Activated CD4-positive, CD25-positive, alpha-beta regulatory T cell treated with anti-CD3 and anti-CD28 coated beads, Interleukin-2, amount 50 U/mL, for 72 hours (primary cell): ENCODE data around the gene CUX1.
"Not testable (repeated sequence)": the region's sequence is repeated elsewhere in the genome, so short reads cannot be mapped to it uniquely, and the experiment has no call there.

Source experiments
- DNase-seq: peaks from one replicate; pipeline ENCODE4 v3.0.0; 2021

The CUX1 gene

GRCh38 chr7:101990811-101991418, 173.5 kb downstream of the CUX1 start:
- DNase-seq = no peak

GRCh38 chr7:101991860-101992259, 174.4 kb downstream of the CUX1 start:
- no peak for DNase-seq

- DNase-seq = no peak
These were observed 175.9 kb downstream of the CUX1 start for GRCh38 chr7:101993311-101993710.

GRCh38 chr7:101995121-101995520, 177.7 kb downstream of the CUX1 start:
- no peak for DNase-seq

- DNase-seq = no peak
These were observed 178.8 kb downstream of the CUX1 start for GRCh38 chr7:101996131-101996691.

GRCh38 chr7:101996876-101997275, 179.4 kb downstream of the CUX1 start:
- no peak for DNase-seq

- no peak for DNase-seq
These were observed 180.8 kb downstream of the CUX1 start for GRCh38 chr7:101998029-101998905.

GRCh38 chr7:101998906-101999240, 181.4 kb downstream of the CUX1 start:
- DNase-seq = no peak

GRCh38 chr7:101999393-101999792, 182.0 kb downstream of the CUX1 start:
- DNase-seq = no peak

GRCh38 chr7:102000123-102000522, 182.7 kb downstream of the CUX1 start:
- no peak for DNase-seq

- no peak for DNase-seq
These were observed 186.8 kb downstream of the CUX1 start for GRCh38 chr7:102004229-102004628.

- DNase-seq = no peak
These were observed 187.4 kb downstream of the CUX1 start for GRCh38 chr7:102004848-102005247.

GRCh38 chr7:102005933-102006480, 188.6 kb downstream of the CUX1 start:
- DNase-seq = no peak

- DNase-seq = no peak
These were observed 189.3 kb downstream of the CUX1 start for GRCh38 chr7:102006695-102007094.

GRCh38 chr7:102008535-102009262, 191.3 kb downstream of the CUX1 start:
- no peak for DNase-seq

GRCh38 chr7:102009628-102010027, 192.2 kb downstream of the CUX1 start:
- no peak for DNase-seq

- DNase-seq = not testable (repeated sequence)
These were observed 194.8 kb downstream of the CUX1 start for GRCh38 chr7:102012112-102012830.

- no peak for DNase-seq
These were observed 195.6 kb downstream of the CUX1 start for GRCh38 chr7:102012941-102013461.

GRCh38 chr7:102018876-102019275, 201.4 kb downstream of the CUX1 start:
- DNase-seq = no peak

- no peak for DNase-seq
These were observed 202.0 kb downstream of the CUX1 start for GRCh38 chr7:102019461-102019860.

GRCh38 chr7:102021841-102022618, 204.6 kb downstream of the CUX1 start:
- no peak for DNase-seq
